PFSK-1 (cell line): ENCODE measurements around the gene CHRM1.

Source experiments
- POLR2AphosphoS5 ChIP-seq: IDR thresholded peaks from 2 replicates; pipeline ENCODE4 v1.6.1; 2012; ENCODE audit warnings: low read depth, mild to moderate bottlenecking, control low read depth, low read length, moderate library complexity
- REST ChIP-seq, 2 experiments: IDR thresholded peaks; 2 replicates each; pipeline versions ENCODE4 v1.6.1 to v1.8.0; 2011 to 2012; ENCODE audit warnings: low read depth in 2 of 2, low read length in 2 of 2, control low read depth in 1 of 2, inconsistent platforms in 1 of 2, mild to moderate bottlenecking in 1 of 2, moderate library complexity in 1 of 2; ENCODE audit not compliant: insufficient read depth in 1 of 2
- SIN3A ChIP-seq: IDR thresholded peaks from 2 replicates; pipeline ENCODE4 v1.6.1; 2012; ENCODE audit warnings: mild to moderate bottlenecking, low read length, moderate library complexity, borderline replicate concordance; ENCODE audit not compliant: insufficient read depth

GRCh38 chr11:62926680-62927455 lies 5.7 kb upstream of the CHRM1 start:
- TF ChIP-seq REST (IDR thresholded peaks at IDR 0.05; ENCODE audit: insufficient read depth in 1 of 2, low read depth in 2 of 2, low read length in 2 of 2), result no peak
- no peak for TF ChIP-seq POLR2AphosphoS5
- no peak for TF ChIP-seq SIN3A
